Limb (tissue), 2 donors: ENCODE results near the gene DAZAP1.
A peak's percentile ranks its signal among the peaks of the same experiment; 100 is the strongest.

Experiments used
- DNase-seq, 2 donors: peaks; one replicate each; pipeline ENCODE4 v3.0.0-alpha.2; 2016; ENCODE audit errors: extremely low spot score in 2 of 2

DAZAP1 gene

GRCh38 chr19:1424192-1424955 is 17.0 kb downstream of the DAZAP1 start:
- no peak for DNase-seq

GRCh38 chr19:1425102-1425837 is 17.9 kb downstream of the DAZAP1 start:
- DNase-seq = no peak

GRCh38 chr19:1425902-1426301 is 18.5 kb downstream of the DAZAP1 start:
- no peak for DNase-seq

- DNase-seq = no peak
These were observed 19.4 kb downstream of the DAZAP1 start for GRCh38 chr19:1426736-1427135.

GRCh38 chr19:1427221-1427920 is 20.0 kb downstream of the DAZAP1 start:
- no peak for DNase-seq

GRCh38 chr19:1428738-1429391 is 21.5 kb downstream of the DAZAP1 start:
- no peak for DNase-seq

- no peak for DNase-seq
These were observed 22.4 kb downstream of the DAZAP1 start for GRCh38 chr19:1429750-1430149.

GRCh38 chr19:1430246-1430645 is 22.9 kb downstream of the DAZAP1 start:
- no peak for DNase-seq

- DNase-seq = no peak
These were observed 24.5 kb downstream of the DAZAP1 start for GRCh38 chr19:1431759-1432506.

- no peak for DNase-seq
These were observed 25.1 kb downstream of the DAZAP1 start for GRCh38 chr19:1432507-1432887.

GRCh38 chr19:1433119-1434039 is 26.0 kb downstream of the DAZAP1 start:
- DNase-seq = no peak

GRCh38 chr19:1434040-1434366 is 26.6 kb downstream of the DAZAP1 start:
- DNase-seq = no peak

GRCh38 chr19:1434577-1435060 is 27.2 kb downstream of the DAZAP1 start:
- no peak for DNase-seq

GRCh38 chr19:1435378-1435989 is 28.1 kb downstream of the DAZAP1 start:
- DNase-seq = no peak

GRCh38 chr19:1437609-1438008 is 30.2 kb downstream of the DAZAP1 start:
- no peak for DNase-seq

- DNase-seq = peak; percentile 96 to 98
These were observed 30.9 kb downstream of the DAZAP1 start, which contains the start of gene RPS15 for GRCh38 chr19:1438035-1438932. Gene RPS15, plus strand, starts transcription at chr19:1438396. Its CDS starts 30 bp downstream, at chr19:1438426.

- no peak for DNase-seq
These were observed 31.6 kb downstream of the DAZAP1 start for GRCh38 chr19:1438933-1439354.
